HepG2 (cell line): ENCODE data around the gene RNASE4. TPM values are rescaled to one million over a fixed set of nuclear protein-coding genes. Genes with fewer than 3 reads are reported as not detected.

ENCODE experiments used
- ATF4 ChIP-seq, 2 experiments: fragments of 450-650 bp in 1 of 2; sonication (generic) in 1 of 2; formaldehyde crosslinking; IDR thresholded peaks; 2 replicates each; pipeline versions ENCODE4 v1.5.0 to v1.8.0; 2020 to 2022; ENCODE audit warnings: mild to moderate bottlenecking in 1 of 2, missing genetic modification reagents in 1 of 2
- CEBPG ChIP-seq: IDR thresholded peaks from 2 replicates; pipeline ENCODE4 v1.6.1; 2016
- CSRNP2 ChIP-seq: sonication (generic); formaldehyde crosslinking; conservative IDR thresholded peaks from 2 replicates; pipeline ENCODE4 v1.8.0; 2022; ENCODE audit warnings: low read depth, missing genetic modification reagents
- DMAP1 ChIP-seq: IDR thresholded peaks from 2 replicates; pipeline ENCODE4 v1.6.1; 2016
- GLI4 ChIP-seq: sonication (generic); formaldehyde crosslinking; IDR thresholded peaks from 2 replicates; pipeline ENCODE4 v1.5.1; 2020; ENCODE audit warnings: missing genetic modification reagents, mild to moderate bottlenecking, moderate library complexity, borderline replicate concordance
- HMG20A ChIP-seq: IDR thresholded peaks from 2 replicates; pipeline ENCODE4 v1.6.1; 2016; ENCODE audit warnings: borderline replicate concordance
- KLF11 ChIP-seq: IDR thresholded peaks from 2 replicates; pipeline ENCODE4 v1.6.1; 2016; ENCODE audit warnings: missing compliant biosample characterization
- MLXIP ChIP-seq: sonication (generic); formaldehyde crosslinking; IDR thresholded peaks from 2 replicates; pipeline ENCODE4 v1.9.0; 2021; ENCODE audit warnings: missing genetic modification reagents, borderline replicate concordance
- NR2F2 ChIP-seq: IDR thresholded peaks from 2 replicates; pipeline ENCODE4 v1.6.1; 2012; ENCODE audit warnings: low read depth, inconsistent platforms, borderline replicate concordance
- RARA ChIP-seq: IDR thresholded peaks from 2 replicates; pipeline ENCODE4 v1.6.1; 2016; ENCODE audit warnings: missing genetic modification reagents, missing compliant biosample characterization
- RXRB ChIP-seq: IDR thresholded peaks from 2 replicates; pipeline ENCODE4 v1.6.1; 2016; ENCODE audit warnings: borderline replicate concordance, missing genetic modification reagents, missing compliant biosample characterization
- SAP130 ChIP-seq: IDR thresholded peaks from 2 replicates; pipeline ENCODE4 v1.6.1; 2016; ENCODE audit warnings: low read depth
- SUZ12 ChIP-seq: fragments of 150-350 bp; IDR thresholded peaks from 2 replicates; pipeline ENCODE4 v1.6.1; 2014; ENCODE audit warnings: low read depth, low read length
- ZBTB20 ChIP-seq: sonication (generic); formaldehyde crosslinking; IDR thresholded peaks from 2 replicates; pipeline ENCODE4 v1.8.1; 2023; ENCODE audit warnings: missing genetic modification reagents, low read depth, mild to moderate bottlenecking, borderline replicate concordance
- ZBTB42 ChIP-seq: sonication (generic); formaldehyde crosslinking; IDR thresholded peaks from 2 replicates; pipeline ENCODE4 v1.5.0; 2020; ENCODE audit warnings: mild to moderate bottlenecking, missing genetic modification reagents
- ZC3H4 ChIP-seq: sonication (generic); formaldehyde crosslinking; IDR thresholded peaks from 2 replicates; pipeline ENCODE4 v1.4.0; 2020; ENCODE audit warnings: missing genetic modification reagents, borderline replicate concordance
- ZMAT3 ChIP-seq: sonication (generic); formaldehyde crosslinking; conservative IDR thresholded peaks from 2 replicates; pipeline ENCODE4 v1.7.0; 2021; ENCODE audit warnings: missing genetic modification reagents
- ZNF503 ChIP-seq: sonication (generic); formaldehyde crosslinking; IDR thresholded peaks from 2 replicates; pipeline ENCODE4 v1.4.0; 2020; ENCODE audit warnings: missing genetic modification reagents
- polyA plus RNA-seq, 8 experiments: library from polyadenylated mRNA; depleted of rRNA in 3 of 8; stranded (reverse) in 7 of 8; unstranded in 1 of 8; fragments of >200 nt; fragmentation: Illumina TruSeq in 4 of 8; extraction: Trizol in 4 of 8; gene quantifications; 2 replicates each; pipeline versions ENCODE4 v1.2.1 to v1.2.3, GENCODE V29; 2011 to 2016; ENCODE audit warnings: low read depth in 4 of 8, missing spikeins in 1 of 8, mixed read lengths in 1 of 8; ENCODE audit not compliant: insufficient read depth in 1 of 8
- total RNA-seq, 5 experiments: library from RNA; depleted of rRNA; stranded (reverse); fragments of >200 nt; fragmentation: Illumina TruSeq; extraction: Trizol; gene quantifications; 2 replicates each; pipeline ENCODE4 v1.2.3, GENCODE V29; 2016; ENCODE audit warnings: low read depth in 1 of 5
- TF ChIP-seq, protein P1 (sequence below): IDR thresholded peaks from 2 replicates; pipeline ENCODE4 v1.6.1; 2018; ENCODE audit warnings: missing genetic modification reagents, mild to moderate bottlenecking, missing compliant biosample characterization

RNASE4 gene
- total and polyA plus RNA-seq, 2 of the 13 experiments (the other 11 are each of a cell fraction or from before 2014, with no cell fraction given), result 109 to 983 TPM

DNA sequence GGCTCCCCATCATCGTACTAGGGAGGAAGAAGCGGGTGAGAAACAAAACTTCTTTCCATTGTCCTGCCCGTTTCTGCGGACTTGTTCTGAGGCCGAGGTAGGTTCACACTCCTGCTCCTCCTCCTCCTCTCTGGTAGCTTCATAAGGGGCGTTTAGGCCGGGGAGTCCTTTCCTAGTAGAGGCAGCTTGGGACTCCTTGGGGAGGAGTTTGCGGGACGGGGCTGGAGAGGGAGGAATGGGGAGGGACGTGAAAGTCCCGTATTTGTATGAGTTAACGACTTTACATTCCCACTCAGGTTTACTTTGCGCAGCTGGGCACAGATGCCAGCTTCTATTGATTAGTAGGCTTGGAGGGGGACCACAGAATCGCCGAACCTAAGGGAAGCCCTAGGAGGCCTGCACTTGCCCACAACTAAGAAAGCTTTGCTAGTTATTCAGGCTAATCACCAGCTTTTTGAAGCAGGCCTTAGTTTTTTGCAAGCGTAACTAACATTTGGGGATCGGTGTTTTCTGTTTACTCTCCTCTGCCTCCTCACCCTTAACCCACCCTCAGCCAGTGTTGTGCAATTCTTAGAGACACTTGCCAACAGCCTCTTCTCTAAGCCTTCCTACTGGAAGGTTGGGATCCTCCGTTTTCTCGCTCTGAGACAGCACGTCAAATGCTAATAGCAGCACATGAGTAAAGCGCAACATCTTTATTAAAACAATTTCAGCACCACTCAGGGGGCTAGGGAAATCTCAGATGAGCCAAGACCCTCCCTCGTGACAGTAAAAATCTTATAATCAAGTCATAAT, 499 bp downstream of the RNASE4 start (continued):
- peak; percentile 95 for TF ChIP-seq CEBPG (CRISPR knock-in tag)
- TF ChIP-seq RXRB (CRISPR knock-in tag), result peak; percentile 22
- 0 out of 2 replicates have a peak, but pooled peaks have one; percentile 20 for TF ChIP-seq ZNF503 (CRISPR knock-in tag)
- no peak for TF ChIP-seq KLF11 (CRISPR knock-in tag)
- no peak for TF ChIP-seq DMAP1 (CRISPR knock-in tag)
- peak; percentile 37 for TF ChIP-seq HMG20A (CRISPR knock-in tag)
- TF ChIP-seq ZMAT3, result no peak
- TF ChIP-seq, protein P1, sequence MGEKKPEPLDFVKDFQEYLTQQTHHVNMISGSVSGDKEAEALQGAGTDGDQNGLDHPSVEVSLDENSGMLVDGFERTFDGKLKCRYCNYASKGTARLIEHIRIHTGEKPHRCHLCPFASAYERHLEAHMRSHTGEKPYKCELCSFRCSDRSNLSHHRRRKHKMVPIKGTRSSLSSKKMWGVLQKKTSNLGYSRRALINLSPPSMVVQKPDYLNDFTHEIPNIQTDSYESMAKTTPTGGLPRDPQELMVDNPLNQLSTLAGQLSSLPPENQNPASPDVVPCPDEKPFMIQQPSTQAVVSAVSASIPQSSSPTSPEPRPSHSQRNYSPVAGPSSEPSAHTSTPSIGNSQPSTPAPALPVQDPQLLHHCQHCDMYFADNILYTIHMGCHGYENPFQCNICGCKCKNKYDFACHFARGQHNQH (CRISPR knock-in tag), result no peak
- TF ChIP-seq ZBTB42 (CRISPR knock-in tag), result peak; percentile 23; the same call in 1 of the 2 replicates
- no peak for TF ChIP-seq MLXIP (CRISPR knock-in tag)
- no peak; the same call in 1 of the 2 replicates for TF ChIP-seq ZC3H4 (CRISPR knock-in tag)
- 0 out of 2 replicates have a peak, but pooled peaks have one; percentile 3 for TF ChIP-seq ZBTB20 (CRISPR knock-in tag)
- TF ChIP-seq RARA, result peak; percentile 35; the same call in 1 of the 2 replicates
- TF ChIP-seq CSRNP2 (CRISPR knock-in tag), result no peak
- peak; percentile 17; the same call in 1 of the 2 replicates for TF ChIP-seq GLI4 (CRISPR knock-in tag)
- no peak for TF ChIP-seq SUZ12
- peak; percentile 23; the same call in 1 of the 2 replicates for TF ChIP-seq SAP130 (CRISPR knock-in tag)
- TF ChIP-seq ATF4 (CRISPR knock-in tag; IDR thresholded peaks at IDR 0.05), result 0 out of 4 replicates have a peak, but pooled peaks of 1 of the 2 experiments have one; percentile 1
- no peak for TF ChIP-seq NR2F2
